Stimulated activated CD8-positive, alpha-beta memory T cell treated with anti-CD3 and anti-CD28 coated beads, Interleukin-7, amount 100 ng/mL, for 1 hour (primary cell): ENCODE measurements around the gene SCAMP5.

ENCODE experiments used
- DNase-seq, 2 donors: peaks; one replicate each; pipeline ENCODE4 v3.0.0-alpha.2; 2020; ENCODE audit warnings: low read depth in 2 of 2

Gene SCAMP5

DNA sequence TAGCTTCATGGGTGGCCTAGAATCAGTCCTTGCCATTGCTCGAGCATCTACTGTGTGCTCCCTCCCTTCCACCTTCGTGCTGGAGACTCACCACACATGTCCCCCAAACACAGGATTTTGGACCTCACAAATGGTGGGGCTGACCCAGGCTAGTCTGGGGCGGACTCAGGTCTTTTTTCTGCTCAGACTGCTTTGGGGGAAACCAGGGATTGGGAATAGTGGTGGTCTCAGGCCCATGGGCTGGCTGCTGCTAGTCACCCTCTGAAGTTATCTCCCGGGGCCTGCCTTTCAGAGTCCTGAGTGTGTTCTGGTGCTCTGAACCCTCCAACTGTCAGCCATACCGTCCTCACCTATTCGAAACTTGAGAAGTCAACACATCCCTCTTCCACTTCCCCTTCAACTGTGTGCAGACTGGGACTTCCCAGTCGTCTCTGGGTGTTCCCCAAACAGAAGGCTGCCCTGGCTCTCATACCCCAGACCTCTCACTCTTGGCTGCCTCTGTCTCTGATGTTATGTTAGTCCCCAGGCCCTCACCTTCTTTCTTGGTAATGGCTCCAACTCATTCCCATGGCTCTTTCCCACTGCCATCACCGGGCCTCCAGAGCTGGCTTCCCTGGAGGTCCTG is 74.0 kb downstream of the SCAMP5 start:
- no peak for DNase-seq

DNA sequence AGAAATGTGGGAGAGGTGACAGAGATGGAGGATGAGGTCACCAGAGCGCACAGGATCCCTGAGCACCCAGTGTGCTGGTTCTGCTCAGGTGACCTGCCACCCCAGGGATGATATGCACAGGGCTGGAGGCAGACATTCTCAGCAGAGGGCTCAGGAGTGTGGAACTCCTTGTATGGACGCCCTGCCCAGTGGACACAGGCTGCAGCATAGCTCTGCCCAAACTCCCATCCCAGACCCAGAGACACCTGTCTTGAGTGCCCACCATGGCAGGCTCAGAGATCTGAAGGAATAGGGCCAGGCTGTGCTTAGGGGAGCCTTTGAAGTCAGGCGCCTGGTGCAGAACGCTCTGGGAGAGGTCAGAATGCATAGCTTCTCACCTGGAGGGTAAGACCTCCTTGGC is 75.3 kb downstream of the SCAMP5 start:
- no peak for DNase-seq
